NT2/D1 (cell line): ENCODE results near the gene MCM7.

Source experiments
- DNase-seq: peaks from one replicate; pipeline ENCODE4 v3.0.0-alpha.2; 2011; ENCODE audit warnings: low read depth, low spot score
- H3K27me3 ChIP-seq: 2 replicates; pipeline ENCODE4 v1.6.0; 2011; ENCODE audit warnings: mild to moderate bottlenecking; ENCODE audit not compliant: insufficient read length, insufficient read depth
- H3K36me3 ChIP-seq: 2 replicates; pipeline ENCODE4 v1.6.1; 2011; ENCODE audit warnings: mild to moderate bottlenecking, low read length, mixed read lengths; ENCODE audit not compliant: insufficient read depth, insufficient read length
- H3K4me1 ChIP-seq: 2 replicates; pipeline ENCODE4 v1.5.1; 2011; ENCODE audit not compliant: insufficient read depth, insufficient read length
- H3K4me3 ChIP-seq: 2 replicates; pipeline ENCODE4 v1.5.1; 2011; ENCODE audit warnings: low read depth; ENCODE audit not compliant: insufficient read length
- H3K9ac ChIP-seq: 2 replicates; pipeline ENCODE4 v1.6.0; 2011; ENCODE audit warnings: low read depth; ENCODE audit not compliant: insufficient read length
- H3K9me3 ChIP-seq: 2 replicates; pipeline ENCODE4 v1.5.1; 2011; ENCODE audit warnings: mild to moderate bottlenecking, low read length; ENCODE audit not compliant: insufficient read depth
- SUZ12 ChIP-seq: IDR thresholded peaks from 2 replicates; pipeline ENCODE4 v1.6.1; 2011; ENCODE audit not compliant: insufficient read length, insufficient read depth; ENCODE audit errors: extremely low read depth
- YY1 ChIP-seq: IDR thresholded peaks from 2 replicates; pipeline ENCODE4 v1.6.1; 2011; ENCODE audit not compliant: insufficient read length, insufficient read depth
- ZNF274 ChIP-seq: IDR thresholded peaks from 2 replicates; pipeline ENCODE4 v1.6.1; 2011; ENCODE audit warnings: mild to moderate bottlenecking, low read depth, low read length

The MCM7 gene

GRCh38 chr7:100099452-100099851 lies 1.7 kb downstream of the MCM7 start:
- DNase-seq: no peak
- peak overlapping the region; percentile 100 for H3K9ac ChIP-seq
- H3K4me1 ChIP-seq: peaks cover 10% of the 10 kb centered on the region
- no peaks in the 10 kb centered on the region for H3K27me3 ChIP-seq
- peaks cover 64% of the 10 kb centered on the region for H3K36me3 ChIP-seq
- H3K4me3 ChIP-seq: peak overlapping the region; percentile 93
- no peaks in the 10 kb centered on the region for H3K9me3 ChIP-seq
- TF ChIP-seq SUZ12 (no peak), YY1 (no peak), ZNF274 (no peak)

- Histone ChIP-seq H3K36me3 (peaks cover 64% of the 10 kb centered on the region), H3K4me3 (no peak overlapping the region), H3K9me3 (no peaks in the 10 kb centered on the region), H3K27me3 (no peaks in the 10 kb centered on the region), H3K4me1 (peaks cover 10% of the 10 kb centered on the region), H3K9ac (no peak overlapping the region)
- DNase-seq: no peak
- TF ChIP-seq ZNF274 (no peak), SUZ12 (no peak), YY1 (no peak)
Measured at GRCh38 chr7:100098913-100099312, 2.3 kb downstream of the MCM7 start.

- Histone ChIP-seq H3K9me3 (no peaks in the 10 kb centered on the region), H3K27me3 (no peaks in the 10 kb centered on the region), H3K9ac (no peak overlapping the region), H3K4me3 (no peak overlapping the region), H3K36me3 (peaks cover 91% of the 10 kb centered on the region), H3K4me1 (peaks cover 9% of the 10 kb centered on the region)
- TF ChIP-seq SUZ12 (no peak), ZNF274 (no peak), YY1 (no peak)
- DNase-seq: no peak
Measured at GRCh38 chr7:100095704-100096103, 5.5 kb downstream of the MCM7 start.

GRCh38 chr7:100095289-100095688 lies 5.9 kb downstream of the MCM7 start:
- H3K9ac ChIP-seq: no peak overlapping the region
- H3K36me3 ChIP-seq: peaks cover 95% of the 10 kb centered on the region
- H3K27me3 ChIP-seq: no peaks in the 10 kb centered on the region
- no peak overlapping the region for H3K4me3 ChIP-seq
- H3K9me3 ChIP-seq: no peaks in the 10 kb centered on the region
- no peak for DNase-seq
- H3K4me1 ChIP-seq: peaks cover 9% of the 10 kb centered on the region
- TF ChIP-seq SUZ12 (no peak), ZNF274 (no peak), YY1 (no peak)

GRCh38 chr7:100093925-100094486 lies 7.2 kb downstream of the MCM7 start:
- no peak for DNase-seq
- no peak overlapping the region for H3K9ac ChIP-seq
- H3K9me3 ChIP-seq: no peaks in the 10 kb centered on the region
- peaks cover 5% of the 10 kb centered on the region for H3K4me1 ChIP-seq
- TF ChIP-seq ZNF274: no peak
- no peak for TF ChIP-seq SUZ12
- no peak for TF ChIP-seq YY1
- no peaks in the 10 kb centered on the region for H3K27me3 ChIP-seq
- peaks cover 85% of the 10 kb centered on the region for H3K36me3 ChIP-seq
- H3K4me3 ChIP-seq: no peak overlapping the region

- no peaks in the 10 kb centered on the region for H3K9me3 ChIP-seq
- peaks cover 80% of the 10 kb centered on the region for H3K36me3 ChIP-seq
- no peak for DNase-seq
- H3K4me1 ChIP-seq: peaks cover 2% of the 10 kb centered on the region
- no peak overlapping the region for H3K4me3 ChIP-seq
- no peak for TF ChIP-seq YY1
- TF ChIP-seq ZNF274: no peak
- TF ChIP-seq SUZ12: no peak
- H3K9ac ChIP-seq: no peak overlapping the region
- no peaks in the 10 kb centered on the region for H3K27me3 ChIP-seq
Measured at GRCh38 chr7:100093498-100093897, 7.7 kb downstream of the MCM7 start.

- Histone ChIP-seq H3K4me1 (peaks cover 2% of the 10 kb centered on the region), H3K36me3 (peaks cover 75% of the 10 kb centered on the region), H3K4me3 (no peak overlapping the region), H3K9me3 (no peaks in the 10 kb centered on the region), H3K27me3 (no peaks in the 10 kb centered on the region), H3K9ac (no peak overlapping the region)
- DNase-seq: no peak
- no peak for TF ChIP-seq YY1
- TF ChIP-seq ZNF274: no peak
- TF ChIP-seq SUZ12: no peak
Measured at GRCh38 chr7:100093054-100093453, 8.1 kb downstream of the MCM7 start.
